Fibroblast of skin of back (primary cell): Measurements from ENCODE around the gene C10orf105.

Experiments used
- DNase-seq: peaks from one replicate; pipeline ENCODE4 v3.0.0-alpha.2; 2013

The C10orf105 gene

DNA sequence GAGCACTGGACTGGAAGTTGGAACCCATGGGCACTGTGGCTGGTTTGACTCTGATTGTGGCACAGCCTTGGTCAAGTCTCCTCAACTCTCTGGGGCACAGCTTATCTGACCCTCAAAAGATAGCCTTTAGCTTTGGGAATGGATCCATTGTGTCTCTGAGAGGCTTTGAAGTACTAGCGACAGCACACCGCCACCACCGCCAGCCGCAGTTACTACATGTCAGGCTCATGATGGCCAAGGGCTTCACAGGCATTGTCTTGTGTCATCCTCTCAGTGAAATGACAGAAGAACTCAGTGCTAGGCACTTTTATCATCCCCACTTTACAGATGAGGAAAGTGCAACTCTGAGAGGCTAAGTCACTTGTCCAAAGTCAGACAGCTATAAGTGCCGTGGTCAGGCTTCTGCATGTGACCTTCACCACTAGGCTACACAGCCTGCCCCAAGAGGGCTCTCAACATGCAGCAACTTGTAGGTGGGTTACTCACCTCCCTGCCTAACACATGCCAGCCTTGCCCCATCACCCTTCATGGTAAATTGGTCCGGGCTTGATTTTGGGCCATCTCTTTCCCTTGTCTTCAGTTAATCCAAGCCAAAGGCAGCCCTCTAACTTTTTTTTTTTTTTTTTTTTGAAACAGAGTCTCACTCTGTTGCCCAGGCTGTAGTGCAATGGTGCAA, 44.1 kb downstream of the C10orf105 start:
- no peak for DNase-seq

- DNase-seq = no peak
Measured at GRCh38 chr10:71671994-71672946, 47.3 kb downstream of the C10orf105 start.

- DNase-seq = no peak
Measured at GRCh38 chr10:71667387-71667752, 52.2 kb downstream of the C10orf105 start.

GRCh38 chr10:71666639-71667386, 52.8 kb downstream of the C10orf105 start:
- DNase-seq = no peak

DNA sequence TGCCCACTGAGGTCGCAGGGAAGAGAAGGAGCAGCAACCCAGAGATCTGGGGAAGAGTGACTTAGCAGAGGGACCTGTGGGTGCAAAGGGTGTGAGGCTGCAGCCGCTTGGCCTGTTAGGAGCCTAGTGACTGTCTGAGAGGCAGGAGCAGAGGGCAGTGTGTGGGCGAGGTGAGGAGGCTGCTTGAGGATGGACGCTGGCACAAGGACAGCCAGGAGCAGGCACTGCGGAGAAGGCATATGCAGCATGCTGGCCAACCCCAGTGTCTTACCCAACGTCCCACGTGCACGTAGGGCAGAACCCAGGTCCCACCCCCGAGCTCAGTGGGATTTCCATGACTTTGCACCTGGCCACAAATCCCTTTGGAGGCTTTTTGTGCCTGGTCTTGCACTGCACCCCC, 54.1 kb downstream of the C10orf105 start:
- no peak for DNase-seq

- no peak for DNase-seq
Measured at GRCh38 chr10:71664585-71664984, 55.0 kb downstream of the C10orf105 start.

DNA sequence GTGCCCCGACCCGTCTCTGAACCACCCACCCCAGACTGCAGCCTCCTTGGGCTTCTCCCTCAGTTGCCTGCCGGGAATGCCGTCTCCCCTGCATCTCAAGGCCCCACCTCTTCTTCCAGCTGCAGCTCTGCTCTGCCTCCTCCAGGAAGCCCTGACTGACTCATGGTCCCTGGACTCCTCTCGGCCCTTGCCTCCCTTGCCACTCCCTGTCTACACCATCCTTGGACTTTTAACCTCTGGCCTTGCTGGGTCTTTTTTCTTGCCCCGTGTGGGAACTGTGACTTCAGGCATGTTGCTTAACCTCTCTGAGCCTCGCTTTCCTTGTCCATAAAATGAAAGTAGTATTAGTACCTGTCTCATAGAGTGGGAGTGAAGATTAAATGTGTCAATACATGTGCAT, 56.3 kb downstream of the C10orf105 start:
- no peak for DNase-seq

- no peak for DNase-seq
Measured at GRCh38 chr10:71661779-71662336, 57.7 kb downstream of the C10orf105 start.
